K562 (cell line): ENCODE measurements around the gene ELMO1. TPM values are rescaled to one million over a fixed set of nuclear protein-coding genes. Genes with fewer than 3 reads are reported as not detected.

Source experiments
- ATAC-seq: fragments of 200-7000 bp; cut with Tn5 transposase; 3 replicates; pipeline ENCODE4 v1.9.1; 2020; ENCODE audit warnings: moderate library complexity
- BruUV-seq: library from RNA; stranded (reverse); fragments of 400-500 nt; replicated peaks from 2 replicates; lab custom pipeline; 2021; lab: Mats Ljungman, UMichigan
- CTCF ChIA-PET: fragments of 300-600 bp; formaldehyde crosslinking; extraction: SDS; loops from one replicate; lab custom pipeline; 2021; ENCODE audit warnings: low intra/inter-chr PET ratio; lab: Yijun Ruan, JAX
- POLR2A ChIA-PET: fragments of 300-600, 350-650 bp; sonication (Branson Sonifier 250); formaldehyde crosslinking; extraction: SDS; loops from one replicate; lab custom pipeline; 2021; ENCODE audit warnings: antibody characterized with exemption, inconsistent platforms; lab: Yijun Ruan, JAX
- DNase-seq, 4 experiments: peaks; one replicate each; pipeline versions ENCODE4 v3.0.0 to v3.0.0-alpha.2; 2011 to 2018; ENCODE audit warnings: low spot score in 3 of 4, mixed read lengths in 3 of 4; ENCODE audit errors: extremely low read depth in 1 of 4
- FAIRE-seq: peaks from 2 replicates; lab custom pipeline; 2011; peaks lifted over from hg19 to GRCh38; lab: Jason Lieb, UNC
- H2AFZ ChIP-seq: 2 replicates; pipeline ENCODE4 v1.6.0; 2011; ENCODE audit warnings: low read depth, low read length, control low read depth, inconsistent platforms
- H3K27ac ChIP-seq: fragments of 200-600 bp; 3 replicates; pipeline ENCODE4 v1.8.0; 2011; ENCODE audit warnings: low read depth, mild to moderate bottlenecking, control low read depth, inconsistent platforms, low read length, moderate library complexity, mixed read lengths; ENCODE audit errors: extremely low read depth
- H3K27me3 ChIP-seq, 2 experiments: fragments of 300-600 bp in 1 of 2; 2 replicates in 1 of 2; 3 replicates in 1 of 2; pipeline versions ENCODE4 v1.6.0 to v1.8.0; 2011; ENCODE audit warnings: inconsistent platforms in 2 of 2, low read length in 2 of 2, mild to moderate bottlenecking in 1 of 2, mixed read lengths in 1 of 2, moderate library complexity in 1 of 2; ENCODE audit not compliant: control insufficient read depth in 2 of 2, insufficient read depth in 2 of 2
- H3K36me3 ChIP-seq: fragments of 300-600 bp; 3 replicates; pipeline ENCODE4 v1.8.0; 2011; ENCODE audit warnings: mild to moderate bottlenecking, low read length, inconsistent platforms; ENCODE audit not compliant: control insufficient read depth, insufficient read depth
- H3K4me1 ChIP-seq, 2 experiments: fragments of 200-600 bp in 1 of 2; replicated peaks in 1 of 2; 2 replicates in 1 of 2; 3 replicates in 1 of 2; pipeline versions ENCODE4 v1.5.1 to v1.8.0; 2011; ENCODE audit warnings: inconsistent platforms in 2 of 2, low read length in 2 of 2, mild to moderate bottlenecking in 1 of 2, mixed read lengths in 1 of 2, moderate library complexity in 1 of 2; ENCODE audit not compliant: control insufficient read depth in 2 of 2, insufficient read depth in 2 of 2
- H3K4me2 ChIP-seq: 2 replicates; pipeline ENCODE4 v1.6.1; 2011; ENCODE audit warnings: low read length, control low read depth, inconsistent platforms, mixed read lengths; ENCODE audit not compliant: insufficient read depth
- H3K4me3 ChIP-seq: fragments of 200-600 bp; sonication (generic), shearing (Covaris generic); 2 replicates; pipeline ENCODE4 v1.5.1; 2016; ENCODE audit warnings: control low read depth, inconsistent platforms
- H3K79me2 ChIP-seq: fragments of 200-600 bp; 3 replicates; pipeline ENCODE4 v1.8.0; 2011; ENCODE audit warnings: low read length, inconsistent platforms; ENCODE audit not compliant: control insufficient read depth, insufficient read depth
- H3K9ac ChIP-seq, 2 experiments: 2 replicates each; pipeline versions ENCODE4 v1.6.0 to v1.6.1; 2011; ENCODE audit warnings: low read depth in 2 of 2, low read length in 2 of 2, control low read depth in 1 of 2, inconsistent platforms in 1 of 2, mild to moderate bottlenecking in 1 of 2, mixed read lengths in 1 of 2; ENCODE audit not compliant: insufficient read depth in 1 of 2
- H3K9me1 ChIP-seq: one replicate; pipeline ENCODE4 v1.6.0; 2011; ENCODE audit warnings: inconsistent platforms, mild to moderate bottlenecking, low read length, moderate library complexity; ENCODE audit not compliant: control insufficient read depth, insufficient read depth
- H3K9me3 ChIP-seq: replicated peaks from 2 replicates; pipeline ENCODE4 v1.5.1; 2011; ENCODE audit warnings: low read depth, low read length, inconsistent platforms; ENCODE audit not compliant: control insufficient read depth, insufficient read depth
- H4K20me1 ChIP-seq: replicated peaks from 2 replicates; pipeline ENCODE4 v1.6.1; 2011; ENCODE audit warnings: low read length, inconsistent platforms, mixed read lengths; ENCODE audit not compliant: control insufficient read depth, insufficient read depth
- FOXM1 ChIP-seq, 2 experiments: fragments of 450-650 bp in 1 of 2; sonication (generic) in 1 of 2; formaldehyde crosslinking in 1 of 2; IDR thresholded peaks; 2 replicates each; pipeline versions ENCODE4 v1.6.1 to v1.9.0; 2017 to 2022; ENCODE audit warnings: low read depth in 2 of 2, mild to moderate bottlenecking in 2 of 2, missing genetic modification reagents in 1 of 2, moderate library complexity in 1 of 2
- RCOR1 ChIP-seq, 2 experiments: IDR thresholded peaks; 2 replicates each; pipeline ENCODE4 v1.6.1; 2012; ENCODE audit warnings: low read depth in 2 of 2, low read length in 2 of 2, borderline replicate concordance in 1 of 2, improper control_type of control experiment in 1 of 2
- SREBF2 ChIP-seq: sonication (generic); formaldehyde crosslinking; IDR thresholded peaks from 2 replicates; pipeline ENCODE4 v1.4.0; 2020; ENCODE audit warnings: mild to moderate bottlenecking, missing genetic modification reagents
- ZBTB7A ChIP-seq: IDR thresholded peaks from 2 replicates; pipeline ENCODE4 v1.6.1; 2011; ENCODE audit warnings: low read depth, mild to moderate bottlenecking, low read length, moderate library complexity, borderline replicate concordance; ENCODE audit not compliant: control insufficient read depth
- ZNF274 ChIP-seq: IDR thresholded peaks from 2 replicates; pipeline ENCODE4 v1.6.1; 2011; ENCODE audit warnings: low read depth, mild to moderate bottlenecking, low read length, moderate library complexity, borderline replicate concordance
- WGBS: fragments of 100-300 bp; shearing (Covaris generic); methylation state at CpG from one replicate; pipeline ENCODE4 v1.1.6; 2016; ENCODE audit warnings: low coverage, mixed read lengths; ENCODE audit not compliant: insufficient coverage; ENCODE audit errors: missing lambda C conversion rate; 5-methylcytosine and 5-hydroxymethylcytosine counted together
- in situ Hi-C: fragments of 300-500 bp; cut with MboI; formaldehyde crosslinking; loops from 4 replicates; pipeline ENCODE4 v1.15.0; 2018; ENCODE audit warnings: inconsistent platforms, mixed read lengths
- intact Hi-C: fragments of 100-400 bp; cut with micrococcal nuclease; formaldehyde crosslinking; loops from 2 replicates; pipeline ENCODE4 v1.14.2; 2022
- polyA plus RNA-seq, 8 experiments: library from polyadenylated mRNA; depleted of rRNA in 4 of 8; stranded (reverse) in 5 of 8; unstranded in 3 of 8; fragments of >200 nt; fragmentation: Nextera tagmentation in 2 of 8; fragmentation: Illumina TruSeq in 1 of 8; extraction: Ambion mirVana in 2 of 8; extraction: Trizol in 1 of 8; gene quantifications; 2 replicates each; pipeline versions ENCODE4 v1.2.1 to v1.2.3, GENCODE V29; 2011 to 2014; ENCODE audit warnings: inconsistent platforms in 1 of 8, missing spikeins in 1 of 8
- total RNA-seq, 7 experiments: library from RNA; depleted of rRNA in 6 of 7; stranded (reverse); fragments of >200 nt in 6 of 7; fragmentation: Illumina TruSeq in 2 of 7; extraction: Trizol in 2 of 7; gene quantifications; 2 replicates each; pipeline versions ENCODE4 v1.2.1 to v1.2.3, GENCODE V29; 2011 to 2021; ENCODE audit warnings: low replicate concordance in 1 of 7
- TF ChIP-seq, protein P1 (sequence below): sonication (generic); formaldehyde crosslinking; IDR thresholded peaks from 2 replicates; pipeline ENCODE4 v1.8.0; 2022; ENCODE audit warnings: mild to moderate bottlenecking, missing genetic modification reagents
- TF ChIP-seq, protein P2 (sequence below): fragments of 450-650 bp; IDR thresholded peaks from 2 replicates; pipeline ENCODE4 v1.6.1; 2018; ENCODE audit not compliant: partially characterized antibody

ELMO1 gene
- total and polyA plus RNA-seq, 9 of the 15 experiments (the other 6 are each of a cell fraction or from before 2014, with no cell fraction given), result 0.36 to 7.2 (median 3.6) TPM

DNA sequence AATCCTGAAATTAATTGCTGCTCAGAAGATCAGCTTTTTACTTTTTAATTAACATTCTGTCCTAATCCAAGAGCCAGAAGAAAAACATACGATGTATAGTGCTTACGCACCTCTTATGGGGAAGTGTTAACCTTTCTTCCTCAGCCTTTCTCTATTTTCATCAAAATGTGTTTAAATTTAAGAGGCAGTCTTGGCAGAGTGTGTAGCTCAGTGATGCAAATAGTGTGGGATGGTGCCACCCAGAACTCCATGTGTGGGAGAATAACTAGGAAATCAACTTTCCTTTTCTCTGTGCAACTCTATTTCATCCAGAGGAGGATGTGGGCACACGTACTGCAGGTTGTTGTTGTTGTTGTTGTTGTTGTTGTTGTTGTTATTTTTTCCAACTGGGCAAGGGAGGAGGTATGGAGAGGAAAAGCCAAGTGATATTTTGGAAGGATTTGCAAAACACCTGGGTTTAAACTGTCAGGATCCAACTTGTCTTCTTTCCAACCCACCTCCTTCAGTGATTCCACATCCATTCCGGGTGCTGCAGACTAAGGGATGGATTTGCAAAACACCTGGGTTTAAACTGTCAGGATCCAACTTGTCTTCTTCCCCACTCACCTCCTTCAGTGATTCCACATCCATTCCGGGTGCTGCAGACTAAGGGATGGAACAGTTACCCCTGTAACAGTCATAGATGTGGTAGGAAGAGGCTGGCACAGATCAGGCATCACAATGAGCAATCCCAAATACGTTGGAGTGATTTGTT lies 19.8 kb downstream of the ELMO1 start:
- intact Hi-C loops, result no loop called here
- H3K36me3 ChIP-seq, result no peaks in the 10 kb centered on the region
- DNase-seq (no peak), FAIRE-seq (no peak), ATAC-seq (no peak)
- no peaks in the 10 kb centered on the region for H4K20me1 ChIP-seq
- no peaks in the 10 kb centered on the region for H3K79me2 ChIP-seq
- no peak overlapping the region for H2AFZ ChIP-seq
- no peaks in the 10 kb centered on the region for H3K4me1 ChIP-seq
- no peak overlapping the region for H3K27ac ChIP-seq
- no peak overlapping the region for H3K9ac ChIP-seq
- ChIA-PET CTCF (no interaction called here), POLR2A (no interaction called here)
- peaks cover 3 to 6% of the 10 kb centered on the region in 2 experiments; a peak in 1 of 5 replicates for H3K27me3 ChIP-seq
- no peak overlapping the region for H3K4me3 ChIP-seq
- TF ChIP-seq ZBTB7A, result no peak
- TF ChIP-seq FOXM1 (IDR thresholded peaks at IDR 0.05; ENCODE audit: low read depth), result no peak
- no peak for TF ChIP-seq FOXM1 (CRISPR knock-in tag; IDR thresholded peaks at IDR 0.05; ENCODE audit: low read depth)
- TF ChIP-seq, protein P1, sequence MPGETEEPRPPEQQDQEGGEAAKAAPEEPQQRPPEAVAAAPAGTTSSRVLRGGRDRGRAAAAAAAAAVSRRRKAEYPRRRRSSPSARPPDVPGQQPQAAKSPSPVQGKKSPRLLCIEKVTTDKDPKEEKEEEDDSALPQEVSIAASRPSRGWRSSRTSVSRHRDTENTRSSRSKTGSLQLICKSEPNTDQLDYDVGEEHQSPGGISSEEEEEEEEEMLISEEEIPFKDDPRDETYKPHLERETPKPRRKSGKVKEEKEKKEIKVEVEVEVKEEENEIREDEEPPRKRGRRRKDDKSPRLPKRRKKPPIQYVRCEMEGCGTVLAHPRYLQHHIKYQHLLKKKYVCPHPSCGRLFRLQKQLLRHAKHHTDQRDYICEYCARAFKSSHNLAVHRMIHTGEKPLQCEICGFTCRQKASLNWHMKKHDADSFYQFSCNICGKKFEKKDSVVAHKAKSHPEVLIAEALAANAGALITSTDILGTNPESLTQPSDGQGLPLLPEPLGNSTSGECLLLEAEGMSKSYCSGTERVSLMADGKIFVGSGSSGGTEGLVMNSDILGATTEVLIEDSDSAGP, result no peak
- no peak for TF ChIP-seq ZNF274
- TF ChIP-seq, protein P2, sequence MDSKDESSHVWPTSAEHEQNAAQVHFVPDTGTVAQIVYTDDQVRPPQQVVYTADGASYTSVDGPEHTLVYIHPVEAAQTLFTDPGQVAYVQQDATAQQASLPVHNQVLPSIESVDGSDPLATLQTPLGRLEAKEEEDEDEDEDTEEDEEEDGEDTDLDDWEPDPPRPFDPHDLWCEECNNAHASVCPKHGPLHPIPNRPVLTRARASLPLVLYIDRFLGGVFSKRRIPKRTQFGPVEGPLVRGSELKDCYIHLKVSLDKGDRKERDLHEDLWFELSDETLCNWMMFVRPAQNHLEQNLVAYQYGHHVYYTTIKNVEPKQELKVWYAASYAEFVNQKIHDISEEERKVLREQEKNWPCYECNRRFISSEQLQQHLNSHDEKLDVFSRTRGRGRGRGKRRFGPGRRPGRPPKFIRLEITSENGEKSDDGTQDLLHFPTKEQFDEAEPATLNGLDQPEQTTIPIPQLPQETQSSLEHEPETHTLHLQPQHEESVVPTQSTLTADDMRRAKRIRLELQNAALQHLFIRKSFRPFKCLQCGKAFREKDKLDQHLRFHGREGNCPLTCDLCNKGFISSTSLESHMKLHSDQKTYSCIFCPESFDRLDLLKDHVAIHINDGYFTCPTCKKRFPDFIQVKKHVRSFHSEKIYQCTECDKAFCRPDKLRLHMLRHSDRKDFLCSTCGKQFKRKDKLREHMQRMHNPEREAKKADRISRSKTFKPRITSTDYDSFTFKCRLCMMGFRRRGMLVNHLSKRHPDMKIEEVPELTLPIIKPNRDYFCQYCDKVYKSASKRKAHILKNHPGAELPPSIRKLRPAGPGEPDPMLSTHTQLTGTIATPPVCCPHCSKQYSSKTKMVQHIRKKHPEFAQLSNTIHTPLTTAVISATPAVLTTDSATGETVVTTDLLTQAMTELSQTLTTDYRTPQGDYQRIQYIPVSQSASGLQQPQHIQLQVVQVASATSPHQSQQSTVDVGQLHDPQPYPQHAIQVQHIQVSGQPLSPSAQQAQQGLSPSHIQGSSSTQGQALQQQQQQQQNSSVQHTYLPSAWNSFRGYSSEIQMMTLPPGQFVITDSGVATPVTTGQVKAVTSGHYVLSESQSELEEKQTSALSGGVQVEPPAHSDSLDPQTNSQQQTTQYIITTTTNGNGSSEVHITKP, result no peak
- TF ChIP-seq RCOR1 (IDR thresholded peaks at IDR 0.05; ENCODE audit: borderline replicate concordance in 1 of 2, low read depth in 2 of 2, low read length in 2 of 2), result no peak
- TF ChIP-seq SREBF2, result no peak
- no peaks in the 10 kb centered on the region for H3K9me3 ChIP-seq
- BruUV-seq, result no TSS peak
- in situ Hi-C loops, result no loop called here
- 0% methylated on average over 6 of the region's 6 CpGs for WGBS
- no peaks in the 10 kb centered on the region for H3K9me1 ChIP-seq
- no peak overlapping the region for H3K4me2 ChIP-seq
